ENCODE results near the gene ZNF814. TPM values are rescaled to one million over a fixed set of nuclear protein-coding genes. Genes with fewer than 3 reads are reported as not detected.
A peak's percentile ranks its signal among the peaks of the same experiment; 100 is the strongest.

ZNF814 gene
- total RNA-seq, 1 donor from 2014 or later, result 34.7 TPM

GRCh38 chr19:57819475-57820148, 69.2 kb downstream of the ZNF814 start:
- Histone ChIP-seq H3K4me2 (ENCODE audit: low read length) (peak overlapping the region; percentile 94), H3K36me3 (ENCODE audit: insufficient read depth, low read length) (peaks cover 3% of the 10 kb centered on the region), H3K79me2 (ENCODE audit: insufficient read depth, low read length) (peaks cover 53% of the 10 kb centered on the region), H2AFZ (ENCODE audit: low read depth, low read length) (peak overlapping the region; percentile 61), H4K20me1 (ENCODE audit: insufficient read depth, low read length) (peaks cover 24% of the 10 kb centered on the region), H3K4me3 (ENCODE audit: insufficient read depth, low read depth, low read length) (peak overlapping the region; percentile 97), H3K27ac (ENCODE audit: low read depth, low read length) (peak overlapping the region; percentile 84), H3K9ac (ENCODE audit: low read length) (peak overlapping the region; percentile 99), H3K9me3 (ENCODE audit: insufficient read depth, low read depth, low read length) (no peaks in the 10 kb centered on the region), H3K27me3 (ENCODE audit: insufficient read depth, low read length) (no peaks in the 10 kb centered on the region), H3K4me1 (ENCODE audit: insufficient read depth, low read length) (peaks cover 5% of the 10 kb centered on the region)
- TF ChIP-seq CTCF (IDR thresholded peaks at IDR 0.05; ENCODE audit: insufficient read depth, low read depth, low read length) (peak; percentile 14), EZH2 (IDR thresholded peaks at IDR 0.05; ENCODE audit: insufficient read depth, low read length) (no peak)
- no peaks in the 10 kb centered on the region for H3K27me3 Mint-ChIP-seq (ENCODE audit: low read depth, unreplicated experiment)
- H3K9me3 Mint-ChIP-seq (ENCODE audit: unreplicated experiment), result no peaks in the 10 kb centered on the region
- peaks cover 9% of the 10 kb centered on the region for H3K36me3 Mint-ChIP-seq (ENCODE audit: low read depth, unreplicated experiment)
- peak overlapping the region; percentile 93 for H3K27ac Mint-ChIP-seq (ENCODE audit: unreplicated experiment)
- DNase-seq (ENCODE audit: low read depth) (peak; percentile 98), FAIRE-seq (no peak)
- peak overlapping the region; percentile 98 for H3K4me3 Mint-ChIP-seq (ENCODE audit: unreplicated experiment)
- peaks cover 20% of the 10 kb centered on the region for H3K4me1 Mint-ChIP-seq (ENCODE audit: low read depth, unreplicated experiment)

GRCh38 chr19:57818378-57818777, 70.5 kb downstream of the ZNF814 start:
- Histone ChIP-seq H3K4me3 (ENCODE audit: insufficient read depth, low read depth, low read length) (no peak overlapping the region), H2AFZ (ENCODE audit: low read depth, low read length) (no peak overlapping the region), H3K27me3 (ENCODE audit: insufficient read depth, low read length) (no peaks in the 10 kb centered on the region), H3K36me3 (ENCODE audit: insufficient read depth, low read length) (peaks cover 3% of the 10 kb centered on the region), H3K4me1 (ENCODE audit: insufficient read depth, low read length) (peaks cover 8% of the 10 kb centered on the region), H3K4me2 (ENCODE audit: low read length) (no peak overlapping the region), H3K9ac (ENCODE audit: low read length) (no peak overlapping the region), H3K79me2 (ENCODE audit: insufficient read depth, low read length) (peaks cover 49% of the 10 kb centered on the region), H4K20me1 (ENCODE audit: insufficient read depth, low read length) (peaks cover 20% of the 10 kb centered on the region), H3K27ac (ENCODE audit: low read depth, low read length) (no peak overlapping the region), H3K9me3 (ENCODE audit: insufficient read depth, low read depth, low read length) (no peaks in the 10 kb centered on the region)
- H3K27me3 Mint-ChIP-seq (ENCODE audit: low read depth, unreplicated experiment), result no peaks in the 10 kb centered on the region
- H3K9me3 Mint-ChIP-seq (ENCODE audit: unreplicated experiment), result no peaks in the 10 kb centered on the region
- FAIRE-seq, result no peak
- no peak for DNase-seq (ENCODE audit: low read depth)
- TF ChIP-seq CTCF (IDR thresholded peaks at IDR 0.05; ENCODE audit: insufficient read depth, low read depth, low read length) (no peak), EZH2 (IDR thresholded peaks at IDR 0.05; ENCODE audit: insufficient read depth, low read length) (no peak)
- H3K4me1 Mint-ChIP-seq (ENCODE audit: low read depth, unreplicated experiment), result peaks cover 19% of the 10 kb centered on the region
- peaks cover 9% of the 10 kb centered on the region for H3K36me3 Mint-ChIP-seq (ENCODE audit: low read depth, unreplicated experiment)
- H3K4me3 Mint-ChIP-seq (ENCODE audit: unreplicated experiment), result peak overlapping the region; percentile 98
- H3K27ac Mint-ChIP-seq (ENCODE audit: unreplicated experiment), result peak overlapping the region; percentile 54

- peak overlapping the region; percentile 54 for H3K27ac Mint-ChIP-seq (ENCODE audit: unreplicated experiment)
- TF ChIP-seq EZH2 (IDR thresholded peaks at IDR 0.05; ENCODE audit: insufficient read depth, low read length), result no peak
- TF ChIP-seq CTCF (IDR thresholded peaks at IDR 0.05; ENCODE audit: insufficient read depth, low read depth, low read length), result no peak
- H3K4me1 Mint-ChIP-seq (ENCODE audit: low read depth, unreplicated experiment), result peaks cover 21% of the 10 kb centered on the region
These were observed 70.9 kb downstream of the ZNF814 start for GRCh38 chr19:57817976-57818375.

More at GRCh38 chr19:57817976-57818375, 70.9 kb downstream of the ZNF814 start:
- Mint-ChIP-seq H3K36me3 (ENCODE audit: low read depth, unreplicated experiment) (peaks cover 8% of the 10 kb centered on the region), H3K4me3 (ENCODE audit: unreplicated experiment) (peak overlapping the region; percentile 98), H3K9me3 (ENCODE audit: unreplicated experiment) (no peaks in the 10 kb centered on the region), H3K27me3 (ENCODE audit: low read depth, unreplicated experiment) (no peaks in the 10 kb centered on the region)
- no peak overlapping the region for H3K27ac ChIP-seq (ENCODE audit: low read depth, low read length)
- DNase-seq (ENCODE audit: low read depth), result no peak
- no peak for FAIRE-seq
- peaks cover 47% of the 10 kb centered on the region for H3K79me2 ChIP-seq (ENCODE audit: insufficient read depth, low read length)
- no peak overlapping the region for H3K4me2 ChIP-seq (ENCODE audit: low read length)
- H3K4me3 ChIP-seq (ENCODE audit: insufficient read depth, low read depth, low read length), result no peak overlapping the region
- H4K20me1 ChIP-seq (ENCODE audit: insufficient read depth, low read length), result peaks cover 16% of the 10 kb centered on the region
- peaks cover 8% of the 10 kb centered on the region for H3K4me1 ChIP-seq (ENCODE audit: insufficient read depth, low read length)
- H2AFZ ChIP-seq (ENCODE audit: low read depth, low read length), result no peak overlapping the region
- no peaks in the 10 kb centered on the region for H3K27me3 ChIP-seq (ENCODE audit: insufficient read depth, low read length)
- H3K36me3 ChIP-seq (ENCODE audit: insufficient read depth, low read length), result peaks cover 3% of the 10 kb centered on the region
- H3K9ac ChIP-seq (ENCODE audit: low read length), result no peak overlapping the region
- no peaks in the 10 kb centered on the region for H3K9me3 ChIP-seq (ENCODE audit: insufficient read depth, low read depth, low read length)
